H9 (cell line): Measurements from ENCODE around the gene JTB. TPM values are rescaled to one million over a fixed set of nuclear protein-coding genes. Genes with fewer than 3 reads are reported as not detected.

Source experiments
- DNase-seq: peaks from one replicate; pipeline ENCODE4 v3.0.0-alpha.2; 2017
- H2AFZ ChIP-seq: one replicate; pipeline ENCODE4 v1.6.1; 2013; ENCODE audit warnings: mild to moderate bottlenecking, low read length, control low read depth, moderate library complexity
- H2AK5ac ChIP-seq: 2 replicates; pipeline ENCODE4 v1.6.1; 2013; ENCODE audit warnings: low read length, control low read depth, mixed read lengths; ENCODE audit not compliant: insufficient read length
- H2BK120ac ChIP-seq: one replicate; pipeline ENCODE4 v1.6.1; 2013; ENCODE audit warnings: low read depth, mild to moderate bottlenecking, low read length, control low read depth, inconsistent platforms; ENCODE audit not compliant: poor library complexity, severe bottlenecking
- H2BK12ac ChIP-seq: 2 replicates; pipeline ENCODE4 v1.6.1; 2013; ENCODE audit warnings: low read length, control low read depth, mixed read lengths, low read depth; ENCODE audit not compliant: insufficient read length
- H2BK15ac ChIP-seq: 2 replicates; pipeline ENCODE4 v1.6.1; 2013; ENCODE audit warnings: low read depth, low read length, control low read depth
- H2BK20ac ChIP-seq: one replicate; pipeline ENCODE4 v1.6.1; 2013; ENCODE audit warnings: low read depth, mild to moderate bottlenecking, low read length, control low read depth, inconsistent platforms; ENCODE audit not compliant: poor library complexity, severe bottlenecking
- H2BK5ac ChIP-seq: 2 replicates; pipeline ENCODE4 v1.6.1; 2013; ENCODE audit warnings: low read length, control low read depth, mixed read lengths; ENCODE audit not compliant: insufficient read length
- H3K14ac ChIP-seq: 2 replicates; pipeline ENCODE4 v1.6.1; 2013; ENCODE audit warnings: low read length, control low read depth; ENCODE audit not compliant: insufficient read depth
- H3K18ac ChIP-seq: 2 replicates; pipeline ENCODE4 v1.6.1; 2013; ENCODE audit warnings: low read depth, mild to moderate bottlenecking, mixed read lengths, low read length, control low read depth; ENCODE audit not compliant: insufficient read length
- H3K23ac ChIP-seq: 2 replicates; pipeline ENCODE4 v1.6.1; 2013; ENCODE audit warnings: low read length, control low read depth, mixed read lengths, low read depth; ENCODE audit not compliant: insufficient read length
- H3K23me2 ChIP-seq: 2 replicates; pipeline ENCODE4 v1.6.1; 2013; ENCODE audit warnings: low read depth, mild to moderate bottlenecking, mixed read lengths, low read length, control low read depth; ENCODE audit not compliant: insufficient read length, poor library complexity, severe bottlenecking
- H3K27ac ChIP-seq: 2 replicates; pipeline ENCODE4 v1.5.1; 2013; ENCODE audit warnings: low read length, control low read depth, mixed read lengths, low read depth; ENCODE audit not compliant: insufficient read length
- H3K27me3 ChIP-seq: 2 replicates; pipeline ENCODE4 v1.6.1; 2013; ENCODE audit warnings: low read length, control low read depth, inconsistent platforms; ENCODE audit not compliant: insufficient read depth
- H3K4ac ChIP-seq: 2 replicates; pipeline ENCODE4 v1.6.1; 2013; ENCODE audit warnings: low read depth, mild to moderate bottlenecking, control low read depth, inconsistent platforms, low read length, moderate library complexity
- H3K4me1 ChIP-seq: 2 replicates; pipeline ENCODE4 v1.6.1; 2013; ENCODE audit warnings: low read length, control low read depth, inconsistent platforms; ENCODE audit not compliant: insufficient read depth
- H3K4me2 ChIP-seq: 2 replicates; pipeline ENCODE4 v1.6.1; 2013; ENCODE audit warnings: low read length, control low read depth, mixed read lengths; ENCODE audit not compliant: insufficient read length, insufficient read depth
- H3K56ac ChIP-seq: 2 replicates; pipeline ENCODE4 v1.6.1; 2013; ENCODE audit warnings: low read depth, mild to moderate bottlenecking, mixed read lengths, low read length, control low read depth; ENCODE audit not compliant: insufficient read length
- H3K79me1 ChIP-seq: 2 replicates; pipeline ENCODE4 v1.6.1; 2013; ENCODE audit warnings: low read depth, mild to moderate bottlenecking, moderate library complexity, low read length, control low read depth, inconsistent platforms; ENCODE audit not compliant: insufficient read depth, poor library complexity, severe bottlenecking
- H3K79me2 ChIP-seq: 2 replicates; pipeline ENCODE4 v1.6.1; 2013; ENCODE audit warnings: low read length, control low read depth, inconsistent platforms; ENCODE audit not compliant: insufficient read depth
- H3K9ac ChIP-seq: 2 replicates; pipeline ENCODE4 v1.6.1; 2013; ENCODE audit warnings: low read length, control low read depth, mixed read lengths; ENCODE audit not compliant: insufficient read length; ENCODE audit errors: extremely low read depth
- H3K9me3 ChIP-seq: one replicate; pipeline ENCODE4 v1.6.1; 2013; ENCODE audit warnings: low read depth, low read length, inconsistent platforms; ENCODE audit not compliant: control insufficient read depth
- H3T11ph ChIP-seq: one replicate; pipeline ENCODE4 v1.6.1; 2013; ENCODE audit warnings: mild to moderate bottlenecking, low read length, control low read depth, inconsistent platforms
- H4K20me1 ChIP-seq: one replicate; pipeline ENCODE4 v1.6.1; 2013; ENCODE audit not compliant: control insufficient read depth, insufficient read length, insufficient read depth
- H4K5ac ChIP-seq: 2 replicates; pipeline ENCODE4 v1.6.1; 2013; ENCODE audit warnings: low read depth, mild to moderate bottlenecking, mixed read lengths, low read length, control low read depth; ENCODE audit not compliant: insufficient read length
- H4K8ac ChIP-seq: replicated peaks from 2 replicates; pipeline ENCODE4 v1.6.1; 2013; ENCODE audit warnings: low read length, control low read depth, mixed read lengths, low read depth; ENCODE audit not compliant: insufficient read length
- H4K91ac ChIP-seq: 2 replicates; pipeline ENCODE4 v1.6.1; 2013; ENCODE audit warnings: low read depth, mild to moderate bottlenecking, moderate library complexity, mixed read lengths, low read length, control low read depth; ENCODE audit not compliant: insufficient read length
- H3K27ac Mint-ChIP-seq, 3 experiments: 2 replicates in 2 of 3; 3 replicates in 1 of 3; pipeline ENCODE4 v1.8.0; 2020 to 2021; ENCODE audit warnings: mixed read lengths in 3 of 3, mild to moderate bottlenecking in 1 of 3, moderate library complexity in 1 of 3
- H3K27me3 Mint-ChIP-seq: 2 replicates; pipeline ENCODE4 v1.8.0; 2021; ENCODE audit warnings: low read depth, mild to moderate bottlenecking, moderate library complexity, mixed read lengths
- H3K36me3 Mint-ChIP-seq, 3 experiments: 2 replicates in 2 of 3; 3 replicates in 1 of 3; pipeline ENCODE4 v1.8.0; 2020 to 2021; ENCODE audit warnings: low read depth in 3 of 3, mixed read lengths in 3 of 3; ENCODE audit not compliant: insufficient read depth in 1 of 3
- H3K4me1 Mint-ChIP-seq, 2 experiments: 2 replicates each; pipeline ENCODE4 v1.8.0; 2020; ENCODE audit warnings: mixed read lengths in 2 of 2
- H3K4me3 Mint-ChIP-seq, 2 experiments: 2 replicates in 1 of 2; 3 replicates in 1 of 2; pipeline ENCODE4 v1.8.0; 2020 to 2021; ENCODE audit warnings: mild to moderate bottlenecking in 2 of 2, mixed read lengths in 2 of 2, moderate library complexity in 1 of 2
- H3K9me3 Mint-ChIP-seq, 2 experiments: 2 replicates in 1 of 2; 3 replicates in 1 of 2; pipeline ENCODE4 v1.8.0; 2020; ENCODE audit warnings: mild to moderate bottlenecking in 2 of 2, mixed read lengths in 2 of 2, moderate library complexity in 1 of 2
- CTCF ChIP-seq: fragments of 200-600 bp; sonication (generic); conservative IDR thresholded peaks from 3 replicates; pipeline ENCODE4 v1.8.0; 2021; ENCODE audit warnings: antibody characterized with exemption, mild to moderate bottlenecking
- WGBS: extraction: QIAGEN DNeasy Blood & Tissue Kit; methylation state at CpG from one replicate; pipeline ENCODE4 v1.1.7; 2013; ENCODE audit warnings: missing lambda C conversion rate, low lambda C conversion rate, mixed read lengths; ENCODE audit not compliant: insufficient read length; ENCODE audit errors: extremely low coverage; 5-methylcytosine and 5-hydroxymethylcytosine counted together
- total RNA-seq: library from RNA; stranded (reverse); gene quantifications from 2 replicates; pipeline ENCODE4 v1.2.1, GENCODE V29; 2021

The JTB gene
- total RNA-seq, 1 experiment from 2014 or later = 85.4 TPM

- H3K23me2 ChIP-seq = peaks cover 18% of the 10 kb centered on the region
- H3K9ac ChIP-seq = peak within 1 kb of the TSS; percentile 80
- peak within 1 kb of the TSS; percentile 84 for H3K4me2 ChIP-seq
- H4K20me1 ChIP-seq = no peaks in the 10 kb centered on the region
- H4K8ac ChIP-seq = no peak within 1 kb of the TSS
- H3K9me3 Mint-ChIP-seq = no peaks in the 10 kb centered on the region; a peak in 1 of 5 replicates
- no peak within 1 kb of the TSS for H3T11ph ChIP-seq
- H3K4me3 Mint-ChIP-seq = peak within 1 kb of the TSS; percentile 88 to 97
- H3K4ac ChIP-seq = no peak within 1 kb of the TSS
- no peak within 1 kb of the TSS for H2BK12ac ChIP-seq
- H3K36me3 Mint-ChIP-seq = peaks cover 18 to 36% (median 34%) of the 10 kb centered on the region in 3 experiments
- no CpG with 5 or more reads among the region's 32 CpGs for WGBS
- H3K27ac Mint-ChIP-seq = peak within 1 kb of the TSS; percentile 97
- H3K56ac ChIP-seq = no peak within 1 kb of the TSS
- no peak within 1 kb of the TSS for H2AK5ac ChIP-seq
- peak within 1 kb of the TSS; percentile 34 for H3K14ac ChIP-seq
- H3K79me2 ChIP-seq = peaks cover 3% of the 10 kb centered on the region; the same call in 1 of the 2 replicates
- H3K79me1 ChIP-seq = no peaks in the 10 kb centered on the region
- no peak within 1 kb of the TSS for H2BK120ac ChIP-seq
- peak; percentile 93 for DNase-seq
- H3K4me1 ChIP-seq = no peaks in the 10 kb centered on the region
- H2BK20ac ChIP-seq = no peak within 1 kb of the TSS
- TF ChIP-seq CTCF = no peak
- H4K5ac ChIP-seq = no peak within 1 kb of the TSS
- H4K91ac ChIP-seq = no peak within 1 kb of the TSS
- no peaks in the 10 kb centered on the region for H3K27me3 ChIP-seq
- no peak within 1 kb of the TSS for H3K23ac ChIP-seq
- H3K4me1 Mint-ChIP-seq = peaks cover 17 to 18% of the 10 kb centered on the region in 2 experiments
- peak within 1 kb of the TSS; percentile 22 for H3K18ac ChIP-seq
- H3K27ac ChIP-seq = no peak within 1 kb of the TSS
- H3K27me3 Mint-ChIP-seq = no peaks in the 10 kb centered on the region
- no peak within 1 kb of the TSS for H2BK15ac ChIP-seq
- H3K9me3 ChIP-seq = no peaks in the 10 kb centered on the region
- H2BK5ac ChIP-seq = no peak within 1 kb of the TSS
- peak within 1 kb of the TSS; percentile 100 for H2AFZ ChIP-seq
These were observed 8.7 kb upstream of the JTB start, which contains the start of gene RAB13 for GRCh38 chr1:153985941-153986761. RAB13 (minus strand) TSS chr1:153986339; CDS start chr1:153986236, 103 bp downstream.
